GM23248 (cell line): Measurements from ENCODE around the gene DUSP16. TPM values are rescaled to one million over a fixed set of nuclear protein-coding genes. Genes with fewer than 3 reads are reported as not detected.
"Not testable (repeated sequence)": the region's sequence is repeated elsewhere in the genome, so short reads cannot be mapped to it uniquely, and the experiment has no call there.

Experiments used
- DNase-seq: peaks from one replicate; pipeline ENCODE4 v3.0.0-alpha.2; 2015
- H2AFZ ChIP-seq: fragments of 200-600 bp; sonication (generic); 2 replicates; pipeline ENCODE4 v1.6.1; 2016; ENCODE audit warnings: antibody characterized with exemption
- H3F3A ChIP-seq: fragments of 200-600 bp; sonication (generic); 2 replicates; pipeline ENCODE4 v1.6.1; 2016; ENCODE audit warnings: mild to moderate bottlenecking, antibody characterized with exemption, mixed run types; ENCODE audit not compliant: insufficient read depth
- H3K27ac ChIP-seq: fragments of 200-600 bp; sonication (generic); 2 replicates; pipeline ENCODE4 v1.5.1; 2016; ENCODE audit warnings: mild to moderate bottlenecking
- H3K27me3 ChIP-seq: fragments of 200-600 bp; sonication (generic); replicated peaks from 2 replicates; pipeline ENCODE4 v1.6.1; 2016; ENCODE audit warnings: mild to moderate bottlenecking; ENCODE audit not compliant: insufficient read depth
- H3K36me3 ChIP-seq: fragments of 200-600 bp; sonication (generic); 2 replicates; pipeline ENCODE4 v1.6.1; 2016; ENCODE audit warnings: low read depth, mild to moderate bottlenecking
- H3K4me1 ChIP-seq: fragments of 200-600 bp; sonication (generic); 2 replicates; pipeline ENCODE4 v1.6.1; 2016; ENCODE audit warnings: mild to moderate bottlenecking; ENCODE audit not compliant: insufficient read depth
- H3K4me2 ChIP-seq: fragments of 200-600 bp; sonication (generic); one replicate; pipeline ENCODE4 v1.6.1; 2016; ENCODE audit warnings: mild to moderate bottlenecking; ENCODE audit not compliant: unreplicated experiment
- H3K4me3 ChIP-seq: fragments of 200-600 bp; sonication (generic); 2 replicates; pipeline ENCODE4 v1.5.1; 2016; ENCODE audit warnings: mild to moderate bottlenecking
- H3K79me2 ChIP-seq: fragments of 200-600 bp; sonication (generic); 2 replicates; pipeline ENCODE4 v1.6.1; 2016; ENCODE audit warnings: mild to moderate bottlenecking; ENCODE audit not compliant: insufficient read depth
- H3K9ac ChIP-seq: fragments of 200-600 bp; sonication (generic); 2 replicates; pipeline ENCODE4 v1.6.1; 2016; ENCODE audit warnings: mild to moderate bottlenecking
- H3K9me2 ChIP-seq: fragments of 200-600 bp; sonication (generic); 2 replicates; pipeline ENCODE4 v1.6.1; 2016; ENCODE audit warnings: mixed run types, mild to moderate bottlenecking, moderate library complexity; ENCODE audit not compliant: insufficient read depth
- H3K9me3 ChIP-seq: fragments of 200-600 bp; sonication (generic); one replicate; pipeline ENCODE4 v1.6.1; 2017; ENCODE audit warnings: low read depth
- H4K20me1 ChIP-seq: fragments of 200-600 bp; sonication (generic); 2 replicates; pipeline ENCODE4 v1.6.0; 2016; ENCODE audit not compliant: insufficient read depth
- EZH2 ChIP-seq: fragments of 200-600 bp; sonication (generic); IDR thresholded peaks from 2 replicates; pipeline ENCODE4 v1.6.1; 2018; ENCODE audit warnings: antibody characterized with exemption, mild to moderate bottlenecking; ENCODE audit not compliant: insufficient read depth, poor library complexity, severe bottlenecking
- EZH2phosphoT487 ChIP-seq: fragments of 200-600 bp; sonication (generic); IDR thresholded peaks from 2 replicates; pipeline ENCODE4 v1.6.1; 2018; ENCODE audit warnings: antibody characterized with exemption, moderate library complexity, mild to moderate bottlenecking, low read depth; ENCODE audit not compliant: insufficient read depth
- WGBS, 2 experiments: methylation state at CpG; one replicate each; pipeline ENCODE4 v1.1.6; 2015 to 2017; ENCODE audit warnings: low lambda C conversion rate in 2 of 2, low coverage in 1 of 2; ENCODE audit errors: missing lambda C conversion rate in 2 of 2; 5-methylcytosine and 5-hydroxymethylcytosine counted together
- in situ Hi-C: fragments of 300-500 bp; cut with MboI; formaldehyde crosslinking; loops from 2 replicates; pipeline ENCODE4 v1.15.0; 2020
- polyA plus RNA-seq: library from polyadenylated mRNA; unstranded; fragments of >200 nt; fragmentation: Nextera tagmentation; extraction: Ambion mirVana; gene quantifications from 2 replicates; pipeline ENCODE4 v1.2.1, GENCODE V29; 2016
- total RNA-seq: library from RNA; depleted of rRNA; stranded (reverse); fragments of >200 nt; shearing (Covaris generic); gene quantifications from 2 replicates; pipeline ENCODE4 v1.2.3, GENCODE V29; 2014

The DUSP16 gene
- total and polyA plus RNA-seq, 2 experiments from 2014 or later: 1.1 to 2.8 TPM

- Histone ChIP-seq H3K9me3 (no peaks in the 10 kb centered on the region), H3K9me2 (no peaks in the 10 kb centered on the region), H4K20me1 (no peaks in the 10 kb centered on the region), H3K9ac (no peak overlapping the region), H3K4me3 (no peak overlapping the region), H3K27ac (no peak overlapping the region), H3K27me3 (no peaks in the 10 kb centered on the region), H3K79me2 (no peaks in the 10 kb centered on the region), H2AFZ (no peak overlapping the region), H3F3A (no peaks in the 10 kb centered on the region), H3K4me1 (no peaks in the 10 kb centered on the region), H3K4me2 (no peak overlapping the region), H3K36me3 (no peaks in the 10 kb centered on the region)
- in situ Hi-C loops: no loop called here
- no peak for DNase-seq
- WGBS, 2 experiments: 66 to 71% methylated on average over 8 of the region's 8 CpGs
- TF ChIP-seq EZH2phosphoT487 (no peak), EZH2 (no peak)
Observed at GRCh38 chr12:12600659-12601058, 38.0 kb upstream of the DUSP16 start.

GRCh38 chr12:12599750-12600643 lies 37.3 kb upstream of the DUSP16 start:
- Histone ChIP-seq H3K27ac (no peak overlapping the region), H3K9me3 (no peaks in the 10 kb centered on the region), H2AFZ (no peak overlapping the region), H3K4me3 (no peak overlapping the region), H3K4me2 (no peak overlapping the region), H3F3A (no peaks in the 10 kb centered on the region), H4K20me1 (no peaks in the 10 kb centered on the region), H3K9me2 (no peaks in the 10 kb centered on the region), H3K79me2 (no peaks in the 10 kb centered on the region), H3K4me1 (no peaks in the 10 kb centered on the region), H3K27me3 (no peaks in the 10 kb centered on the region), H3K9ac (no peak overlapping the region), H3K36me3 (no peaks in the 10 kb centered on the region)
- in situ Hi-C loops: no loop called here
- TF ChIP-seq EZH2phosphoT487 (no peak), EZH2 (no peak)
- DNase-seq: no peak
- 51 to 52% methylated on average over 9 of the region's 9 CpGs for WGBS, 2 experiments

DNA sequence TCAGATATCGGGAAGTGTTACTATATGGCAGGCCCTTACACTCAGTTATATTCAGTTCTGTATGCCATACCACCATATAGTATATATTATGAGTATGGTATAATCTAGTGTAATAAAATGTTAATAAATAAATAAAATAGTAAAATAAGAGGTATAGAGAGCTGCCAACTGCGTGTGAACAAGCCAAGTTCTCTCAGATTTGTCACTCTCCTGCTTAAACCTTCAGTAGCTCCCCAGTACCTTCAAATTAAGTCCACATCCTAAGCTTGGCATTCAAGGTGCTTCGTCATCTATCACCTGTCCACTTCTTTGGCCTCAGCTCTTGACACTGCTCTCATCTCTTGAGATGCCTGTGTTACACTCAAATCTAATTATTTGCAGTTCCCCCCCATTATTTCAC lies 36.2 kb upstream of the DUSP16 start:
- H3K9ac ChIP-seq: no peak overlapping the region
- H3K9me2 ChIP-seq: no peaks in the 10 kb centered on the region
- no peak overlapping the region for H3K27ac ChIP-seq
- no peaks in the 10 kb centered on the region for H4K20me1 ChIP-seq
- in situ Hi-C loops: no loop called here
- H3F3A ChIP-seq: no peaks in the 10 kb centered on the region
- 65 to 73% methylated on average over 3 of the region's 3 CpGs for WGBS, 2 experiments
- no peak for DNase-seq
- TF ChIP-seq EZH2: no peak
- no peak for TF ChIP-seq EZH2phosphoT487
- no peak overlapping the region for H2AFZ ChIP-seq
- no peaks in the 10 kb centered on the region for H3K36me3 ChIP-seq
- H3K4me2 ChIP-seq: no peak overlapping the region
- no peaks in the 10 kb centered on the region for H3K27me3 ChIP-seq
- no peaks in the 10 kb centered on the region for H3K79me2 ChIP-seq
- H3K9me3 ChIP-seq: no peaks in the 10 kb centered on the region
- H3K4me1 ChIP-seq: no peaks in the 10 kb centered on the region
- H3K4me3 ChIP-seq: no peak overlapping the region

GRCh38 chr12:12596598-12596997 lies 33.9 kb upstream of the DUSP16 start:
- H3K4me1 ChIP-seq, H3F3A ChIP-seq, H3K9ac ChIP-seq, DNase-seq, H3K36me3 ChIP-seq, H3K27ac ChIP-seq, H2AFZ ChIP-seq, H3K4me3 ChIP-seq, H3K9me2 ChIP-seq, in situ Hi-C loops, H3K27me3 ChIP-seq, H4K20me1 ChIP-seq, H3K9me3 ChIP-seq, H3K79me2 ChIP-seq, H3K4me2 ChIP-seq: not testable (repeated sequence)
- WGBS, 2 experiments: 67 to 69% methylated on average over 3 of the region's 3 CpGs

DNA sequence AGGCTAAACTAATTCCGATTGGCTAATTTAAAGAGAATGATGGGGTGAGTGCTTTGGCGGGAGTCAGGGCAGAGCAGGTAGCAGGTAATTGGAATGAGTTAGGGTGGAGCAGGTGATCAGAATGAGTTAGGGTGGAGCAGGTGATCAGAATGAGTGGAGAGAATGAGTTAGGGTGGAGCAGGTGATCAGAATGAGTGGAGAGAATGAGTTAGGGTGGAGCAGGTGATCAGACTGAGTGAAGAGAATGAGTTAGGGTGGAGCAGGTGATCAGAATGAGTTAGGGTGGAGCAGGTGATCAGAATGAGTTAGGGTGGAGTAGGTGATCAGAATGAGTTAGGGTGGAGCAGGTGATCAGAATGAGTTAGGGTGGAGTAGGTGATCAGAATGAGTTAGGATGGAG lies 33.3 kb upstream of the DUSP16 start:
- DNase-seq, H3K9me3 ChIP-seq, H3K36me3 ChIP-seq, H3K9me2 ChIP-seq, H3K9ac ChIP-seq, H3K4me3 ChIP-seq, H3K4me1 ChIP-seq, H3K79me2 ChIP-seq, H3F3A ChIP-seq, H2AFZ ChIP-seq, H3K4me2 ChIP-seq, in situ Hi-C loops, H3K27me3 ChIP-seq, H4K20me1 ChIP-seq, H3K27ac ChIP-seq: not testable (repeated sequence)
- WGBS, 2 experiments: 50 to 55% methylated on average over 2 of the region's 2 CpGs
